IMR-90 (cell line): ENCODE data around the gene ZNF556. TPM values are rescaled to one million over a fixed set of nuclear protein-coding genes. Genes with fewer than 3 reads are reported as not detected.

Experiments used
- ATAC-seq: fragments of 200-7000 bp; cut with Tn5 transposase; 2 replicates; pipeline ENCODE4 v1.9.1; 2020; ENCODE audit warnings: low read depth, mild to moderate bottlenecking, moderate library complexity
- BruUV-seq: library from RNA; stranded (reverse); fragments of 400-500 nt; replicated peaks from 2 replicates; lab custom pipeline; 2021; lab: Mats Ljungman, UMichigan
- CTCF ChIA-PET: fragments of 300-600 bp; formaldehyde crosslinking; extraction: SDS; loops from one replicate; lab custom pipeline; 2021; ENCODE audit warnings: antibody characterized with exemption; lab: Yijun Ruan, JAX
- POLR2A ChIA-PET: fragments of 300-600 bp; sonication (Branson Sonifier 250); formaldehyde crosslinking; loops from one replicate; lab custom pipeline; 2022; ENCODE audit warnings: antibody characterized with exemption; ENCODE audit not compliant: unreplicated experiment; lab: Charles Lee
- DNase-seq: peaks from one replicate; pipeline ENCODE4 v3.0.0; 2013
- H2AFZ ChIP-seq: replicated peaks from 2 replicates; pipeline ENCODE3; 2013; ENCODE audit warnings: low read length, mild to moderate bottlenecking; ENCODE audit not compliant: poor library complexity
- H2AK5ac ChIP-seq: 2 replicates; pipeline ENCODE4 v1.6.1; 2013; ENCODE audit warnings: low read depth, low read length, inconsistent platforms
- H2AK9ac ChIP-seq: replicated peaks from 2 replicates; pipeline ENCODE3; 2013; ENCODE audit warnings: mild to moderate bottlenecking, low read depth, low read length, moderate library complexity; ENCODE audit not compliant: poor library complexity
- H2BK120ac ChIP-seq: 2 replicates; pipeline ENCODE4 v1.6.1; 2013; ENCODE audit warnings: low read depth, low read length, inconsistent platforms
- H2BK15ac ChIP-seq: 3 replicates; pipeline ENCODE4 v1.6.1; 2013; ENCODE audit warnings: low read depth, low read length, inconsistent platforms
- H2BK20ac ChIP-seq: 2 replicates; pipeline ENCODE4 v1.6.1; 2013; ENCODE audit warnings: low read depth, mild to moderate bottlenecking, inconsistent platforms, low read length, moderate library complexity
- H2BK5ac ChIP-seq: 2 replicates; pipeline ENCODE4 v1.6.1; 2013; ENCODE audit warnings: mild to moderate bottlenecking, low read depth, low read length, inconsistent platforms; ENCODE audit not compliant: poor library complexity, severe bottlenecking
- H3K14ac ChIP-seq: replicated peaks from 2 replicates; pipeline ENCODE4 v1.6.1; 2013; ENCODE audit warnings: low read depth, low read length, inconsistent platforms
- H3K18ac ChIP-seq: 2 replicates; pipeline ENCODE4 v1.6.1; 2013; ENCODE audit warnings: low read depth, low read length, control low read depth
- H3K23ac ChIP-seq: 2 replicates; pipeline ENCODE4 v1.6.1; 2013; ENCODE audit warnings: low read depth, low read length, inconsistent platforms
- H3K27ac ChIP-seq: 2 replicates; pipeline ENCODE4 v1.5.1; 2013; ENCODE audit warnings: mild to moderate bottlenecking, control low read depth, low read length; ENCODE audit not compliant: insufficient read depth
- H3K27me3 ChIP-seq: 2 replicates; pipeline ENCODE4 v1.6.1; 2013; ENCODE audit warnings: low read length; ENCODE audit not compliant: control insufficient read depth, insufficient read depth
- H3K36me3 ChIP-seq: 2 replicates; pipeline ENCODE4 v1.6.1; 2013; ENCODE audit warnings: low read length, mixed read lengths; ENCODE audit not compliant: control insufficient read depth, insufficient read depth
- H3K4ac ChIP-seq: 2 replicates; pipeline ENCODE4 v1.6.1; 2013; ENCODE audit warnings: low read depth, low read length, inconsistent platforms
- H3K4me1 ChIP-seq: 2 replicates; pipeline ENCODE4 v1.6.1; 2013; ENCODE audit warnings: low read length, mixed read lengths; ENCODE audit not compliant: control insufficient read depth, insufficient read depth
- H3K4me2 ChIP-seq: 2 replicates; pipeline ENCODE4 v1.6.1; 2013; ENCODE audit warnings: low read depth, mild to moderate bottlenecking, control low read depth, low read length, moderate library complexity
- H3K4me3 ChIP-seq: 2 replicates; pipeline ENCODE4 v1.5.1; 2013; ENCODE audit warnings: low read depth, mild to moderate bottlenecking, control low read depth, low read length, moderate library complexity; ENCODE audit not compliant: insufficient read depth
- H3K56ac ChIP-seq: 2 replicates; pipeline ENCODE4 v1.6.1; 2013; ENCODE audit warnings: low read length, inconsistent platforms; ENCODE audit not compliant: insufficient read depth; ENCODE audit errors: extremely low read depth
- H3K79me1 ChIP-seq, 2 experiments: 2 replicates each; pipeline ENCODE4 v1.6.1; 2013; ENCODE audit warnings: low read length in 2 of 2, inconsistent platforms in 1 of 2, low read depth in 1 of 2
- H3K9ac ChIP-seq: 2 replicates; pipeline ENCODE4 v1.6.1; 2013; ENCODE audit warnings: low read depth, low read length, control low read depth
- H3K9me1 ChIP-seq: 2 replicates; pipeline ENCODE4 v1.6.1; 2013; ENCODE audit warnings: low read length, inconsistent platforms; ENCODE audit not compliant: insufficient read depth
- H3K9me3 ChIP-seq: 2 replicates; pipeline ENCODE4 v1.6.1; 2013; ENCODE audit warnings: low read length; ENCODE audit not compliant: control insufficient read depth, insufficient read depth
- H4K20me1 ChIP-seq: 2 replicates; pipeline ENCODE4 v1.6.1; 2013; ENCODE audit warnings: low read length, inconsistent platforms; ENCODE audit not compliant: insufficient read depth
- H4K5ac ChIP-seq: 2 replicates; pipeline ENCODE4 v1.6.1; 2013; ENCODE audit warnings: mild to moderate bottlenecking, low read depth, low read length, control low read depth
- H4K8ac ChIP-seq, 2 experiments: 2 replicates each; pipeline ENCODE4 v1.6.1; 2013; ENCODE audit warnings: low read depth in 2 of 2, low read length in 2 of 2, control low read depth in 1 of 2, inconsistent platforms in 1 of 2
- H4K91ac ChIP-seq: 2 replicates; pipeline ENCODE4 v1.6.1; 2013; ENCODE audit warnings: low read depth, low read length, inconsistent platforms; ENCODE audit not compliant: insufficient read depth
- BHLHE40 ChIP-seq: fragments of 150-350 bp; IDR thresholded peaks from 2 replicates; pipeline ENCODE4 v1.6.1; 2016; ENCODE audit warnings: mild to moderate bottlenecking, low read depth, low read length
- CEBPB ChIP-seq: IDR thresholded peaks from 2 replicates; pipeline ENCODE4 v1.6.1; 2012; ENCODE audit warnings: low read depth, low read length, improper control_type of control experiment
- CHD1 ChIP-seq: IDR thresholded peaks from 2 replicates; pipeline ENCODE4 v1.6.1; 2012; ENCODE audit warnings: low read depth, low read length, improper control_type of control experiment
- CTCF ChIP-seq: conservative IDR thresholded peaks from 2 replicates; pipeline ENCODE4 v1.5.1; 2012; ENCODE audit warnings: mild to moderate bottlenecking, low read depth, low read length, improper control_type of control experiment
- ELK1 ChIP-seq: fragments of 150-350 bp; IDR thresholded peaks from 2 replicates; pipeline ENCODE4 v1.6.1; 2016; ENCODE audit warnings: low read depth, mild to moderate bottlenecking, low read length, moderate library complexity, borderline replicate concordance
- FOS ChIP-seq: fragments of 150-350 bp; IDR thresholded peaks from 2 replicates; pipeline ENCODE4 v1.6.1; 2016; ENCODE audit warnings: low read depth, low read length
- MAFK ChIP-seq: IDR thresholded peaks from 2 replicates; pipeline ENCODE4 v1.6.1; 2012; ENCODE audit warnings: low read depth, low read length, improper control_type of control experiment
- MAZ ChIP-seq: IDR thresholded peaks from 2 replicates; pipeline ENCODE4 v1.6.1; 2012; ENCODE audit warnings: low read depth, mild to moderate bottlenecking, low read length, improper control_type of control experiment, moderate library complexity, borderline replicate concordance
- MXI1 ChIP-seq: IDR thresholded peaks from 2 replicates; pipeline ENCODE4 v1.6.1; 2012; ENCODE audit warnings: low read depth, mild to moderate bottlenecking, low read length, moderate library complexity, borderline replicate concordance
- NFE2L2 ChIP-seq: fragments of 150-350 bp; IDR thresholded peaks from 2 replicates; pipeline ENCODE4 v1.6.1; 2016; ENCODE audit warnings: low read depth, mild to moderate bottlenecking, low read length
- POLR2A ChIP-seq: IDR thresholded peaks from 2 replicates; pipeline ENCODE4 v1.6.1; 2012; ENCODE audit warnings: mild to moderate bottlenecking, low read depth, low read length
- RAD21 ChIP-seq: IDR thresholded peaks from 2 replicates; pipeline ENCODE4 v1.6.1; 2012; ENCODE audit warnings: low read length, improper control_type of control experiment
- RCOR1 ChIP-seq: IDR thresholded peaks from 2 replicates; pipeline ENCODE4 v1.6.1; 2012; ENCODE audit warnings: mild to moderate bottlenecking, low read length, improper control_type of control experiment; ENCODE audit not compliant: insufficient replicate concordance
- RFX5 ChIP-seq: IDR thresholded peaks from 2 replicates; pipeline ENCODE4 v1.8.0; 2012; ENCODE audit warnings: low read depth, mild to moderate bottlenecking, low read length, moderate library complexity
- SMC3 ChIP-seq: fragments of 150-350 bp; IDR thresholded peaks from 2 replicates; pipeline ENCODE4 v1.6.1; 2016; ENCODE audit warnings: low read depth, mild to moderate bottlenecking, antibody characterized with exemption, low read length, moderate library complexity
- USF2 ChIP-seq: fragments of 150-350 bp; IDR thresholded peaks from 2 replicates; pipeline ENCODE4 v1.6.1; 2017; ENCODE audit warnings: mild to moderate bottlenecking, antibody characterized with exemption, low read length, low read depth
- whole genome bisulfite sequencing, 2 experiments: methylation state at CpG; one replicate each; pipeline versions ENCODE4 v1.1.5 to v1.1.7; 2013; ENCODE audit warnings: missing lambda C conversion rate in 2 of 2; ENCODE audit not compliant: insufficient read length in 1 of 2; ENCODE audit errors: extremely low coverage in 2 of 2; 5-methylcytosine and 5-hydroxymethylcytosine counted together
- dilution Hi-C: fragments of 300-500 bp; cut with HindIII; formaldehyde crosslinking; loops from one replicate; pipeline ENCODE4 v1.14.3; 2018; ENCODE audit warnings: low sequenced_read_pairs; ENCODE audit not compliant: unreplicated experiment
- in situ Hi-C: fragments of 300-500 bp; cut with MboI; formaldehyde crosslinking; loops from 3 replicates; pipeline ENCODE4 v1.14.3; 2019; ENCODE audit warnings: low sequenced_read_pairs, inconsistent platforms, mixed read lengths
- intact Hi-C: fragments of 100-400 bp; cut with micrococcal nuclease; formaldehyde crosslinking; loops from 2 replicates; pipeline ENCODE4 v1.10.0; 2022
- polyA plus RNA-seq, 3 experiments: library from polyadenylated mRNA; depleted of rRNA; stranded (reverse); fragments of >200 nt; gene quantifications; 2 replicates each; pipeline ENCODE4 v1.2.3, GENCODE V29; 2012; ENCODE audit warnings: low replicate concordance in 1 of 3
- total RNA-seq: library from RNA; depleted of rRNA; stranded (reverse); fragments of >200 nt; gene quantifications from 2 replicates; pipeline ENCODE4 v1.2.3, GENCODE V29; 2012

ZNF556 gene
- total and polyA plus RNA-seq, 2 of the 4 experiments (the other 2 are of a cell fraction), result not detected

GRCh38 chr19:2827022-2827421 lies 40.1 kb upstream of the ZNF556 start:
- Histone ChIP-seq H3K4me3 (no peak overlapping the region), H4K5ac (no peak overlapping the region), H2AFZ (no peak overlapping the region), H4K20me1 (no peaks in the 10 kb centered on the region), H3K4me1 (no peaks in the 10 kb centered on the region), H3K18ac (no peak overlapping the region), H3K23ac (no peak overlapping the region), H3K27me3 (no peaks in the 10 kb centered on the region), H2AK9ac (no peak overlapping the region), H2BK120ac (no peak overlapping the region), H2BK20ac (no peak overlapping the region), H3K36me3 (peaks cover 21% of the 10 kb centered on the region; the same call in 1 of the 2 replicates), H3K27ac (no peak overlapping the region), H2BK15ac (no peak overlapping the region), H3K9me1 (no peaks in the 10 kb centered on the region), H3K4ac (no peak overlapping the region), H2AK5ac (no peak overlapping the region), H3K4me2 (no peak overlapping the region), H3K79me1 (no peaks in the 10 kb centered on the region), H3K9ac (no peak overlapping the region), H3K14ac (no peak overlapping the region), H3K56ac (no peak overlapping the region), H2BK5ac (no peak overlapping the region), H4K91ac (no peak overlapping the region), H3K9me3 (peaks cover 37% of the 10 kb centered on the region), H4K8ac (no peak overlapping the region)
- no TSS peak for BruUV-seq
- in situ Hi-C loops (no loop called here), dilution Hi-C loops (no loop called here), intact Hi-C loops (no loop called here)
- 60% methylated on average over 1 of the region's 2 CpGs; no CpG with 5 or more reads in 1 of the 2 experiments for WGBS, 2 experiments
- ATAC-seq (no peak), DNase-seq (no peak)
- no peak for TF ChIP-seq BHLHE40
- TF ChIP-seq SMC3, result no peak
- TF ChIP-seq RAD21, result no peak
- no peak for TF ChIP-seq RFX5
- TF ChIP-seq MXI1, result no peak
- no peak for TF ChIP-seq NFE2L2
- no peak for TF ChIP-seq RCOR1
- no peak for TF ChIP-seq USF2
- no peak for TF ChIP-seq MAZ
- TF ChIP-seq CHD1, result no peak
- no peak for TF ChIP-seq ELK1
- TF ChIP-seq FOS, result no peak
- TF ChIP-seq MAFK, result no peak
- TF ChIP-seq CTCF, result no peak
- TF ChIP-seq POLR2A, result no peak
- TF ChIP-seq CEBPB, result no peak
- POLR2A ChIA-PET, result no interaction called here
- CTCF ChIA-PET, result no interaction called here
